ENCODE measurements around the gene PHKB.
"Not testable (repeated sequence)": the region's sequence is repeated elsewhere in the genome, so short reads cannot be mapped to it uniquely, and the experiment has no call there.

DNA sequence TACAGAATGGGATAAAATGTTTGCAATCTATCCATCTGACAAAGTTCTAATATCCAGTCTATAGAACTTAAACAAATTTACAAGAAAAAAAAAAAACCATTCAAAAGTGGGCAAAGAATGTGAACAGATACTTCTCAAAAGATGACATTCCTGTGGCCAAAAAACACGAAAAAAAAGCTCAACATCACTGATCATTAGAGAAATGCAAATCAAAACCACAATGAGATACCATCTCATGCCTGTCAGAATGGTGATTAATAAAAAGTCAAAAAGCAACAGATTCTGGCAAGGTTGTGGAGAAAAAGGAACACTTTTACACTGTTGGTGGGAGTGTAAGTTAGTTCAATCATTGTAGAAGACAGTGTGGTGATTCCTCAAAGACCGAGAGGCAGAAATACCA is 26.9 kb upstream of the PHKB start:
- TF ChIP-seq POLR2A (IDR thresholded peaks at IDR 0.05; ENCODE audit: control extremely low read depth in 1 of 2, low read depth in 2 of 2, low read length in 2 of 2); NRF1 (IDR thresholded peaks at IDR 0.05; ENCODE audit: low read depth, low read length); NANOG (IDR thresholded peaks at IDR 0.05; ENCODE audit: insufficient read depth, low read depth, low read length, poor library complexity, severe bottlenecking); CBX5 (IDR thresholded peaks at IDR 0.05; ENCODE audit: low read depth, low read length); CTCF (IDR thresholded peaks at IDR 0.05; ENCODE audit: control extremely low read depth in 1 of 3, insufficient read depth in 1 of 3, low read depth in 1 of 3, low read length in 3 of 3); ATF2 (IDR thresholded peaks at IDR 0.05; ENCODE audit: low read length); SP1 (IDR thresholded peaks at IDR 0.05; ENCODE audit: low read depth, low read length): not testable (repeated sequence)

Measured in H1 (cell line).